ENCODE results near the gene CLDN7.

The CLDN7 gene

GRCh38 chr17:7284911-7285310, 22.6 kb upstream of the CLDN7 start:
- no peak for DNase-seq

- DNase-seq: no peak
Observed at GRCh38 chr17:7283471-7284216, 21.4 kb upstream of the CLDN7 start.

GRCh38 chr17:7282752-7283321, 20.6 kb upstream of the CLDN7 start:
- DNase-seq: no peak

GRCh38 chr17:7281953-7282751, 19.9 kb upstream of the CLDN7 start:
- DNase-seq: no peak

- no peak for DNase-seq
Observed at GRCh38 chr17:7281074-7281952, 19.0 kb upstream of the CLDN7 start, which contains the start of gene SLC2A4. Gene SLC2A4 (plus strand): TSS chr17:7281718. CDS start chr17:7281935, 217 bp downstream.

- DNase-seq: no peak
Observed at GRCh38 chr17:7280519-7281073, 18.3 kb upstream of the CLDN7 start.

GRCh38 chr17:7279448-7279847, 17.2 kb upstream of the CLDN7 start:
- DNase-seq: no peak

GRCh38 chr17:7266784-7267183, 4.5 kb upstream of the CLDN7 start:
- DNase-seq: no peak

- no peak for DNase-seq
Observed at GRCh38 chr17:7263801-7264078, 1.5 kb upstream of the CLDN7 start.

GRCh38 chr17:7262935-7263800, 890 bp upstream of the CLDN7 start:
- DNase-seq: no peak

- DNase-seq: no peak
Observed at GRCh38 chr17:7261379-7262191, 693 bp downstream of the CLDN7 start.

- no peak for DNase-seq
Observed at GRCh38 chr17:7260651-7261378, 1.5 kb downstream of the CLDN7 start.

- no peak for DNase-seq
Observed at GRCh38 chr17:7260151-7260550, 2.1 kb downstream of the CLDN7 start.

GRCh38 chr17:7259555-7259889, 2.8 kb downstream of the CLDN7 start:
- no peak for DNase-seq

- DNase-seq: no peak
Observed at GRCh38 chr17:7258731-7259554, 3.3 kb downstream of the CLDN7 start.

- no peak for DNase-seq
Observed at GRCh38 chr17:7256766-7257456, 5.4 kb downstream of the CLDN7 start.

- no peak for DNase-seq
Observed at GRCh38 chr17:7254511-7254910, 7.8 kb downstream of the CLDN7 start.

- no peak for DNase-seq
Observed at GRCh38 chr17:7253082-7253481, 9.2 kb downstream of the CLDN7 start.
